Activated CD8-positive, alpha-beta memory T cell treated with anti-CD3 and anti-CD28 coated beads, Interleukin-2, amount 50 U/mL, for 48 hours (primary cell): Measurements from ENCODE around the gene PCYT2.

Experiments used
- DNase-seq: peaks from one replicate; pipeline ENCODE4 v3.0.0-alpha.2; 2020

The PCYT2 gene

GRCh38 chr17:81912441-81913309 lies 1.5 kb upstream of the PCYT2 start:
- no peak for DNase-seq

GRCh38 chr17:81911969-81912368 lies 770 bp upstream of the PCYT2 start:
- no peak for DNase-seq

- DNase-seq: peak; percentile 70
These were observed 341 bp downstream of the PCYT2 start for GRCh38 chr17:81910840-81911276.

- DNase-seq: no peak
These were observed 996 bp downstream of the PCYT2 start for GRCh38 chr17:81909966-81910839.

- DNase-seq: no peak
These were observed 2.0 kb downstream of the PCYT2 start for GRCh38 chr17:81909231-81909630.

- no peak for DNase-seq
These were observed 2.4 kb downstream of the PCYT2 start for GRCh38 chr17:81908793-81909192.

GRCh38 chr17:81907219-81908145 lies 3.7 kb downstream of the PCYT2 start:
- no peak for DNase-seq

- no peak for DNase-seq
These were observed 4.6 kb downstream of the PCYT2 start for GRCh38 chr17:81906476-81907218.

- no peak for DNase-seq
These were observed 5.2 kb downstream of the PCYT2 start for GRCh38 chr17:81905993-81906392.

- no peak for DNase-seq
These were observed 5.7 kb downstream of the PCYT2 start for GRCh38 chr17:81905424-81905875.

GRCh38 chr17:81904600-81905423 lies 6.4 kb downstream of the PCYT2 start:
- no peak for DNase-seq

- DNase-seq: no peak
These were observed 7.2 kb downstream of the PCYT2 start for GRCh38 chr17:81903896-81904599.

GRCh38 chr17:81903415-81903831 lies 7.8 kb downstream of the PCYT2 start:
- DNase-seq: no peak

GRCh38 chr17:81902653-81903414 lies 8.4 kb downstream of the PCYT2 start:
- DNase-seq: no peak

GRCh38 chr17:81902023-81902652 lies 9.1 kb downstream of the PCYT2 start, which contains the start of gene NPB:
Gene NPB, plus strand, starts transcription at chr17:81902238. Its CDS starts 40 bp downstream, at chr17:81902278.
- no peak for DNase-seq

GRCh38 chr17:81901167-81902022 lies 9.8 kb downstream of the PCYT2 start:
- no peak for DNase-seq

GRCh38 chr17:81900181-81900820 lies 10.9 kb downstream of the PCYT2 start:
- DNase-seq: no peak
